HEK293 (cell line): ENCODE results near the gene SUGP2.
A peak's percentile ranks its signal among the peaks of the same experiment; 100 is the strongest.

Experiments used
- CTCF ChIA-PET: fragments of 350-600 bp; formaldehyde crosslinking; extraction: SDS; loops from one replicate; lab custom pipeline; 2021; ENCODE audit warnings: antibody characterized with exemption; lab: Yijun Ruan, JAX
- POLR2A ChIA-PET: fragments of 300-600 bp; formaldehyde crosslinking; extraction: SDS; loops from one replicate; lab custom pipeline; 2020; ENCODE audit warnings: antibody characterized with exemption, inconsistent platforms; lab: Yijun Ruan, JAX
- H3K27ac ChIP-seq: fragments of 200-500 bp; sonication (Bioruptor generic); 2 replicates; pipeline ENCODE4 v1.5.1; 2014; ENCODE audit warnings: low read depth, low read length, control low read depth, inconsistent platforms; ENCODE audit errors: extremely low read depth
- H3K36me3 ChIP-seq, 2 experiments: fragments of 200-500 bp in 1 of 2; sonication (Bioruptor generic) in 1 of 2; 1 replicate in 1 of 2; 2 replicates in 1 of 2; pipeline ENCODE4 v1.5.1; 2014 to 2017; ENCODE audit warnings: inconsistent platforms in 2 of 2, low read length in 2 of 2; ENCODE audit not compliant: control insufficient read depth in 2 of 2, insufficient read depth in 1 of 2
- H3K4me1 ChIP-seq: fragments of 200-500 bp; sonication (Bioruptor generic); 2 replicates; pipeline ENCODE4 v1.5.1; 2014; ENCODE audit warnings: mild to moderate bottlenecking, low read length, inconsistent platforms; ENCODE audit not compliant: control insufficient read depth, insufficient read depth
- H3K4me3 ChIP-seq: 2 replicates; pipeline ENCODE4 v1.5.1; 2011; ENCODE audit warnings: low read depth, mild to moderate bottlenecking, control low read depth, low read length, moderate library complexity
- H3K9me3 ChIP-seq: fragments of 200-500 bp; sonication (Bioruptor generic); 2 replicates; pipeline ENCODE4 v1.5.1; 2014; ENCODE audit warnings: low read depth, low read length, inconsistent platforms; ENCODE audit not compliant: control insufficient read depth, insufficient read depth
- GLIS1 ChIP-seq: fragments of 450-650 bp; formaldehyde crosslinking; IDR thresholded peaks from 2 replicates; pipeline ENCODE4 v1.5.1; 2016; ENCODE audit warnings: missing biosample characterization, missing genetic modification characterization
- GLIS2 ChIP-seq: fragments of 450-650 bp; formaldehyde crosslinking; IDR thresholded peaks from 2 replicates; pipeline ENCODE4 v1.5.1; 2016; ENCODE audit warnings: missing biosample characterization, missing genetic modification characterization
- HOXA7 ChIP-seq: sonication (generic); formaldehyde crosslinking; IDR thresholded peaks from 2 replicates; pipeline ENCODE4 v1.8.1; 2022; ENCODE audit warnings: missing genetic modification reagents, borderline replicate concordance
- HOXD13 ChIP-seq: sonication (generic); formaldehyde crosslinking; IDR thresholded peaks from 2 replicates; pipeline ENCODE4 v1.8.0; 2022; ENCODE audit warnings: missing genetic modification reagents, borderline replicate concordance
- KLF7 ChIP-seq: fragments of 450-650 bp; formaldehyde crosslinking; IDR thresholded peaks from 2 replicates; pipeline ENCODE4 v1.5.1; 2016; ENCODE audit warnings: missing biosample characterization, missing genetic modification characterization, borderline replicate concordance
- KLF8 ChIP-seq: fragments of 450-650 bp; formaldehyde crosslinking; IDR thresholded peaks from 2 replicates; pipeline ENCODE4 v1.5.1; 2016; ENCODE audit warnings: missing biosample characterization, missing genetic modification characterization
- KLF9 ChIP-seq: fragments of 450-650 bp; formaldehyde crosslinking; IDR thresholded peaks from 2 replicates; pipeline ENCODE4 v1.5.1; 2016; ENCODE audit warnings: missing biosample characterization, missing genetic modification characterization, low read depth
- MZF1 ChIP-seq: fragments of 450-650 bp; formaldehyde crosslinking; IDR thresholded peaks from 2 replicates; pipeline ENCODE4 v1.5.1; 2017; ENCODE audit warnings: missing biosample characterization, missing genetic modification characterization, borderline replicate concordance
- PBX3 ChIP-seq: sonication (generic); formaldehyde crosslinking; IDR thresholded peaks from 2 replicates; pipeline ENCODE4 v1.8.1; 2022; ENCODE audit warnings: mild to moderate bottlenecking, moderate library complexity, missing genetic modification reagents
- SP2 ChIP-seq: fragments of 450-650 bp; formaldehyde crosslinking; IDR thresholded peaks from 2 replicates; pipeline ENCODE4 v1.5.1; 2016; ENCODE audit warnings: missing biosample characterization, missing genetic modification characterization
- SP3 ChIP-seq: fragments of 450-650 bp; formaldehyde crosslinking; IDR thresholded peaks from 2 replicates; pipeline ENCODE4 v1.5.1; 2016; ENCODE audit warnings: missing biosample characterization, missing genetic modification characterization
- YY2 ChIP-seq: fragments of 450-650 bp; formaldehyde crosslinking; IDR thresholded peaks from 2 replicates; pipeline ENCODE4 v1.5.1; 2016; ENCODE audit warnings: missing biosample characterization, missing genetic modification characterization
- ZBTB1 ChIP-seq: fragments of 450-650 bp; formaldehyde crosslinking; IDR thresholded peaks from 2 replicates; pipeline ENCODE4 v1.5.1; 2016; ENCODE audit warnings: missing biosample characterization, missing genetic modification characterization
- ZBTB7A ChIP-seq: fragments of 450-650 bp; formaldehyde crosslinking; IDR thresholded peaks from 2 replicates; pipeline ENCODE4 v1.5.1; 2016; ENCODE audit warnings: low read depth, missing biosample characterization, missing genetic modification characterization
- ZFP69B ChIP-seq: fragments of 450-650 bp; formaldehyde crosslinking; IDR thresholded peaks from 2 replicates; pipeline ENCODE4 v1.5.1; 2016; ENCODE audit warnings: missing biosample characterization, missing genetic modification characterization
- ZNF18 ChIP-seq: fragments of 450-650 bp; formaldehyde crosslinking; IDR thresholded peaks from 2 replicates; pipeline ENCODE4 v1.5.1; 2016; ENCODE audit warnings: missing biosample characterization, missing genetic modification characterization
- ZNF19 ChIP-seq: fragments of 450-650 bp; formaldehyde crosslinking; IDR thresholded peaks from 2 replicates; pipeline ENCODE4; 2016; ENCODE audit warnings: missing biosample characterization, missing genetic modification characterization, low read depth
- ZNF214 ChIP-seq: fragments of 450-650 bp; formaldehyde crosslinking; IDR thresholded peaks from 2 replicates; pipeline ENCODE4 v1.5.1; 2017; ENCODE audit warnings: missing biosample characterization, mild to moderate bottlenecking, missing genetic modification characterization, borderline replicate concordance
- ZNF24 ChIP-seq: fragments of 450-650 bp; formaldehyde crosslinking; IDR thresholded peaks from 2 replicates; pipeline ENCODE4 v1.5.1; 2016; ENCODE audit warnings: missing biosample characterization, missing genetic modification characterization
- ZNF26 ChIP-seq: fragments of 450-650 bp; formaldehyde crosslinking; IDR thresholded peaks from 2 replicates; pipeline ENCODE4 v1.5.1; 2016; ENCODE audit warnings: missing biosample characterization, missing genetic modification characterization
- ZNF266 ChIP-seq: fragments of 450-650 bp; formaldehyde crosslinking; IDR thresholded peaks from 2 replicates; pipeline ENCODE4 v1.5.1; 2016; ENCODE audit warnings: missing biosample characterization, missing genetic modification characterization, low read depth
- ZNF341 ChIP-seq: fragments of 450-650 bp; formaldehyde crosslinking; IDR thresholded peaks from 2 replicates; pipeline ENCODE4; 2016; ENCODE audit warnings: low read depth, missing biosample characterization, missing genetic modification characterization
- ZNF350 ChIP-seq: fragments of 450-650 bp; formaldehyde crosslinking; IDR thresholded peaks from 2 replicates; pipeline ENCODE4 v1.5.0; 2017; ENCODE audit warnings: missing biosample characterization, mild to moderate bottlenecking, missing genetic modification characterization
- ZNF366 ChIP-seq: fragments of 450-650 bp; formaldehyde crosslinking; conservative IDR thresholded peaks from 2 replicates; pipeline ENCODE4 v1.5.1; 2016; ENCODE audit warnings: missing biosample characterization, missing genetic modification characterization
- ZNF514 ChIP-seq: fragments of 450-650 bp; formaldehyde crosslinking; IDR thresholded peaks from 2 replicates; pipeline ENCODE4 v1.5.1; 2016; ENCODE audit warnings: missing biosample characterization, missing genetic modification characterization
- ZNF560 ChIP-seq: fragments of 450-650 bp; formaldehyde crosslinking; IDR thresholded peaks from 2 replicates; pipeline ENCODE4 v1.5.1; 2017; ENCODE audit warnings: missing biosample characterization, missing genetic modification characterization, borderline replicate concordance
- ZNF600 ChIP-seq: fragments of 450-650 bp; formaldehyde crosslinking; IDR thresholded peaks from 2 replicates; pipeline ENCODE4 v1.5.1; 2016; ENCODE audit warnings: missing biosample characterization, missing genetic modification characterization
- ZNF629 ChIP-seq: fragments of 450-650 bp; formaldehyde crosslinking; IDR thresholded peaks from 2 replicates; pipeline ENCODE4 v1.5.1; 2017; ENCODE audit warnings: missing biosample characterization, missing genetic modification characterization
- ZNF664 ChIP-seq: fragments of 450-650 bp; formaldehyde crosslinking; IDR thresholded peaks from 2 replicates; pipeline ENCODE4 v1.5.1; 2016; ENCODE audit warnings: missing biosample characterization, missing genetic modification characterization
- ZNF701 ChIP-seq: fragments of 450-650 bp; formaldehyde crosslinking; IDR thresholded peaks from 2 replicates; pipeline ENCODE4 v1.5.1; 2016; ENCODE audit warnings: missing biosample characterization, missing genetic modification characterization
- ZNF707 ChIP-seq: fragments of 450-650 bp; formaldehyde crosslinking; IDR thresholded peaks from 2 replicates; pipeline ENCODE4 v1.5.1; 2016; ENCODE audit warnings: missing biosample characterization, missing genetic modification characterization
- ZNF777 ChIP-seq: fragments of 450-650 bp; formaldehyde crosslinking; IDR thresholded peaks from 2 replicates; pipeline ENCODE4 v1.5.1; 2017; ENCODE audit warnings: missing biosample characterization, missing genetic modification characterization, borderline replicate concordance
- ZNF785 ChIP-seq: fragments of 450-650 bp; formaldehyde crosslinking; IDR thresholded peaks from 2 replicates; pipeline ENCODE4 v1.5.1; 2016; ENCODE audit warnings: missing biosample characterization, missing genetic modification characterization
- ZNF837 ChIP-seq: fragments of 450-650 bp; formaldehyde crosslinking; IDR thresholded peaks from 2 replicates; pipeline ENCODE4 v1.5.1; 2016; ENCODE audit warnings: missing biosample characterization, missing genetic modification characterization

The SUGP2 gene

GRCh38 chr19:19063183-19064097 lies 30.1 kb upstream of the SUGP2 start, which contains the start of gene SLC25A42 (continued):
- TF ChIP-seq MZF1 (tag by site-specific recombination) = 0 out of 2 replicates have a peak, but pooled peaks have one; percentile 12
- peak; percentile 65 for TF ChIP-seq ZNF600 (tag by site-specific recombination)
- no peak for TF ChIP-seq ZNF785 (tag by site-specific recombination)
- peak; percentile 100 for TF ChIP-seq PBX3 (CRISPR knock-in tag)
- peak; percentile 94 for TF ChIP-seq GLIS1
- TF ChIP-seq ZNF514 (tag by site-specific recombination) = no peak
- TF ChIP-seq SP2 (tag by site-specific recombination) = peak; percentile 99
- TF ChIP-seq ZNF341 (tag by site-specific recombination) = no peak
- peak; percentile 64 for TF ChIP-seq KLF9
- no peak for TF ChIP-seq ZNF837 (tag by site-specific recombination)
- TF ChIP-seq ZNF777 (tag by site-specific recombination) = peak; percentile 32; the same call in 1 of the 2 replicates
- TF ChIP-seq ZNF18 = 0 out of 2 replicates have a peak, but pooled peaks have one; percentile 19
- TF ChIP-seq KLF7 = peak; percentile 13; the same call in 1 of the 2 replicates
- TF ChIP-seq SP3 (tag by site-specific recombination) = peak; percentile 96

- H3K4me3 ChIP-seq = no peak overlapping the region
- no peak overlapping the region; the same call in 1 of the 2 replicates for H3K27ac ChIP-seq
- H3K9me3 ChIP-seq = no peaks in the 10 kb centered on the region
- H3K4me1 ChIP-seq = peaks cover 11% of the 10 kb centered on the region
- CTCF ChIA-PET = interaction anchor here (0.7 to 2.5 kb wide), 8 partner anchors 8 to 544 kb away, joined by 3 to 10 read pairs (median 4); no protein-coding TSS in a partner anchor
- POLR2A ChIA-PET = interaction anchor here (0.8 to 1.6 kb wide), 5 partner anchors 9 to 73 kb away, joined by 3 to 4 read pairs (median 3); no protein-coding TSS in a partner anchor
- peaks cover 0 to 18% of the 10 kb centered on the region in 2 experiments; a peak in 1 of 3 replicates for H3K36me3 ChIP-seq
- TF ChIP-seq HOXA7 (CRISPR knock-in tag) (no peak), ZNF19 (tag by site-specific recombination) (no peak), ZBTB7A (tag by site-specific recombination) (no peak), ZFP69B (tag by site-specific recombination) (no peak), ZNF701 (no peak), ZNF350 (tag by site-specific recombination) (no peak), ZNF24 (no peak), ZNF266 (tag by site-specific recombination) (no peak), ZNF629 (tag by site-specific recombination) (peak; percentile 41; the same call in 1 of the 2 replicates), HOXD13 (CRISPR knock-in tag) (no peak), ZNF664 (tag by site-specific recombination) (no peak), ZNF26 (no peak), ZBTB1 (tag by site-specific recombination) (no peak), GLIS2 (tag by site-specific recombination) (no peak), ZNF366 (tag by site-specific recombination) (peak; percentile 55), YY2 (no peak), ZNF214 (tag by site-specific recombination) (no peak), ZNF707 (tag by site-specific recombination) (no peak), KLF8 (tag by site-specific recombination) (no peak), ZNF560 (tag by site-specific recombination) (no peak), MZF1 (tag by site-specific recombination) (no peak)
These were observed 29.3 kb upstream of the SUGP2 start for GRCh38 chr19:19062454-19063182.
